H9 (cell line): Measurements from ENCODE around the gene PTK6. TPM values are rescaled to one million over a fixed set of nuclear protein-coding genes. Genes with fewer than 3 reads are reported as not detected.

Experiments
- DNase-seq: peaks from one replicate; pipeline ENCODE4 v3.0.0-alpha.2; 2017
- H2AFZ ChIP-seq: one replicate; pipeline ENCODE4 v1.6.1; 2013; ENCODE audit warnings: mild to moderate bottlenecking, low read length, control low read depth, moderate library complexity
- H2AK5ac ChIP-seq: 2 replicates; pipeline ENCODE4 v1.6.1; 2013; ENCODE audit warnings: low read length, control low read depth, mixed read lengths; ENCODE audit not compliant: insufficient read length
- H2BK120ac ChIP-seq: one replicate; pipeline ENCODE4 v1.6.1; 2013; ENCODE audit warnings: low read depth, mild to moderate bottlenecking, low read length, control low read depth, inconsistent platforms; ENCODE audit not compliant: poor library complexity, severe bottlenecking
- H2BK12ac ChIP-seq: 2 replicates; pipeline ENCODE4 v1.6.1; 2013; ENCODE audit warnings: low read length, control low read depth, mixed read lengths, low read depth; ENCODE audit not compliant: insufficient read length
- H2BK15ac ChIP-seq: 2 replicates; pipeline ENCODE4 v1.6.1; 2013; ENCODE audit warnings: low read depth, low read length, control low read depth
- H2BK20ac ChIP-seq: one replicate; pipeline ENCODE4 v1.6.1; 2013; ENCODE audit warnings: low read depth, mild to moderate bottlenecking, low read length, control low read depth, inconsistent platforms; ENCODE audit not compliant: poor library complexity, severe bottlenecking
- H2BK5ac ChIP-seq: 2 replicates; pipeline ENCODE4 v1.6.1; 2013; ENCODE audit warnings: low read length, control low read depth, mixed read lengths; ENCODE audit not compliant: insufficient read length
- H3K14ac ChIP-seq: 2 replicates; pipeline ENCODE4 v1.6.1; 2013; ENCODE audit warnings: low read length, control low read depth; ENCODE audit not compliant: insufficient read depth
- H3K18ac ChIP-seq: 2 replicates; pipeline ENCODE4 v1.6.1; 2013; ENCODE audit warnings: low read depth, mild to moderate bottlenecking, mixed read lengths, low read length, control low read depth; ENCODE audit not compliant: insufficient read length
- H3K23ac ChIP-seq: 2 replicates; pipeline ENCODE4 v1.6.1; 2013; ENCODE audit warnings: low read length, control low read depth, mixed read lengths, low read depth; ENCODE audit not compliant: insufficient read length
- H3K23me2 ChIP-seq: 2 replicates; pipeline ENCODE4 v1.6.1; 2013; ENCODE audit warnings: low read depth, mild to moderate bottlenecking, mixed read lengths, low read length, control low read depth; ENCODE audit not compliant: insufficient read length, poor library complexity, severe bottlenecking
- H3K27ac ChIP-seq: 2 replicates; pipeline ENCODE4 v1.5.1; 2013; ENCODE audit warnings: low read length, control low read depth, mixed read lengths, low read depth; ENCODE audit not compliant: insufficient read length
- H3K27me3 ChIP-seq: 2 replicates; pipeline ENCODE4 v1.6.1; 2013; ENCODE audit warnings: low read length, control low read depth, inconsistent platforms; ENCODE audit not compliant: insufficient read depth
- H3K4ac ChIP-seq: 2 replicates; pipeline ENCODE4 v1.6.1; 2013; ENCODE audit warnings: low read depth, mild to moderate bottlenecking, control low read depth, inconsistent platforms, low read length, moderate library complexity
- H3K4me1 ChIP-seq: 2 replicates; pipeline ENCODE4 v1.6.1; 2013; ENCODE audit warnings: low read length, control low read depth, inconsistent platforms; ENCODE audit not compliant: insufficient read depth
- H3K4me2 ChIP-seq: 2 replicates; pipeline ENCODE4 v1.6.1; 2013; ENCODE audit warnings: low read length, control low read depth, mixed read lengths; ENCODE audit not compliant: insufficient read length, insufficient read depth
- H3K56ac ChIP-seq: 2 replicates; pipeline ENCODE4 v1.6.1; 2013; ENCODE audit warnings: low read depth, mild to moderate bottlenecking, mixed read lengths, low read length, control low read depth; ENCODE audit not compliant: insufficient read length
- H3K79me1 ChIP-seq: 2 replicates; pipeline ENCODE4 v1.6.1; 2013; ENCODE audit warnings: low read depth, mild to moderate bottlenecking, moderate library complexity, low read length, control low read depth, inconsistent platforms; ENCODE audit not compliant: insufficient read depth, poor library complexity, severe bottlenecking
- H3K79me2 ChIP-seq: 2 replicates; pipeline ENCODE4 v1.6.1; 2013; ENCODE audit warnings: low read length, control low read depth, inconsistent platforms; ENCODE audit not compliant: insufficient read depth
- H3K9ac ChIP-seq: 2 replicates; pipeline ENCODE4 v1.6.1; 2013; ENCODE audit warnings: low read length, control low read depth, mixed read lengths; ENCODE audit not compliant: insufficient read length; ENCODE audit errors: extremely low read depth
- H3K9me3 ChIP-seq: one replicate; pipeline ENCODE4 v1.6.1; 2013; ENCODE audit warnings: low read depth, low read length, inconsistent platforms; ENCODE audit not compliant: control insufficient read depth
- H3T11ph ChIP-seq: one replicate; pipeline ENCODE4 v1.6.1; 2013; ENCODE audit warnings: mild to moderate bottlenecking, low read length, control low read depth, inconsistent platforms
- H4K20me1 ChIP-seq: one replicate; pipeline ENCODE4 v1.6.1; 2013; ENCODE audit not compliant: control insufficient read depth, insufficient read length, insufficient read depth
- H4K5ac ChIP-seq: 2 replicates; pipeline ENCODE4 v1.6.1; 2013; ENCODE audit warnings: low read depth, mild to moderate bottlenecking, mixed read lengths, low read length, control low read depth; ENCODE audit not compliant: insufficient read length
- H4K8ac ChIP-seq: replicated peaks from 2 replicates; pipeline ENCODE4 v1.6.1; 2013; ENCODE audit warnings: low read length, control low read depth, mixed read lengths, low read depth; ENCODE audit not compliant: insufficient read length
- H4K91ac ChIP-seq: 2 replicates; pipeline ENCODE4 v1.6.1; 2013; ENCODE audit warnings: low read depth, mild to moderate bottlenecking, moderate library complexity, mixed read lengths, low read length, control low read depth; ENCODE audit not compliant: insufficient read length
- H3K27ac Mint-ChIP-seq, 3 experiments: 2 replicates in 2 of 3; 3 replicates in 1 of 3; pipeline ENCODE4 v1.8.0; 2020 to 2021; ENCODE audit warnings: mixed read lengths in 3 of 3, mild to moderate bottlenecking in 1 of 3, moderate library complexity in 1 of 3
- H3K27me3 Mint-ChIP-seq: 2 replicates; pipeline ENCODE4 v1.8.0; 2021; ENCODE audit warnings: low read depth, mild to moderate bottlenecking, moderate library complexity, mixed read lengths
- H3K36me3 Mint-ChIP-seq, 3 experiments: 2 replicates in 2 of 3; 3 replicates in 1 of 3; pipeline ENCODE4 v1.8.0; 2020 to 2021; ENCODE audit warnings: low read depth in 3 of 3, mixed read lengths in 3 of 3; ENCODE audit not compliant: insufficient read depth in 1 of 3
- H3K4me1 Mint-ChIP-seq, 2 experiments: 2 replicates each; pipeline ENCODE4 v1.8.0; 2020; ENCODE audit warnings: mixed read lengths in 2 of 2
- H3K4me3 Mint-ChIP-seq, 2 experiments: 2 replicates in 1 of 2; 3 replicates in 1 of 2; pipeline ENCODE4 v1.8.0; 2020 to 2021; ENCODE audit warnings: mild to moderate bottlenecking in 2 of 2, mixed read lengths in 2 of 2, moderate library complexity in 1 of 2
- H3K9me3 Mint-ChIP-seq, 2 experiments: 2 replicates in 1 of 2; 3 replicates in 1 of 2; pipeline ENCODE4 v1.8.0; 2020; ENCODE audit warnings: mild to moderate bottlenecking in 2 of 2, mixed read lengths in 2 of 2, moderate library complexity in 1 of 2
- CTCF ChIP-seq: fragments of 200-600 bp; sonication (generic); conservative IDR thresholded peaks from 3 replicates; pipeline ENCODE4 v1.8.0; 2021; ENCODE audit warnings: antibody characterized with exemption, mild to moderate bottlenecking
- WGBS: extraction: QIAGEN DNeasy Blood & Tissue Kit; methylation state at CpG from one replicate; pipeline ENCODE4 v1.1.7; 2013; ENCODE audit warnings: missing lambda C conversion rate, low lambda C conversion rate, mixed read lengths; ENCODE audit not compliant: insufficient read length; ENCODE audit errors: extremely low coverage; 5-methylcytosine and 5-hydroxymethylcytosine counted together
- total RNA-seq: library from RNA; stranded (reverse); gene quantifications from 2 replicates; pipeline ENCODE4 v1.2.1, GENCODE V29; 2021

Gene PTK6
- total RNA-seq, 1 experiment from 2014 or later: 0.46 TPM

GRCh38 chr20:63525971-63526370 lies 11.2 kb downstream of the PTK6 start:
- no peaks in the 10 kb centered on the region; the same call in 1 of the 2 replicates for H3K79me2 ChIP-seq
- Mint-ChIP-seq H3K27ac (no peak overlapping the region), H3K4me3 (no peak overlapping the region), H3K27me3 (peaks cover 3% of the 10 kb centered on the region), H3K4me1 (peaks cover 2 to 10% of the 10 kb centered on the region in 2 experiments; a peak in 3 of 4 replicates), H3K9me3 (peaks cover 7 to 13% of the 10 kb centered on the region in 2 experiments; a peak in 4 of 5 replicates), H3K36me3 (peaks cover 20 to 29% (median 21%) of the 10 kb centered on the region in 3 experiments; a peak in 6 of 7 replicates)
- H3K4ac ChIP-seq: no peak overlapping the region
- H3K27me3 ChIP-seq: no peaks in the 10 kb centered on the region
- H3K56ac ChIP-seq: no peak overlapping the region
- H4K91ac ChIP-seq: no peak overlapping the region
- no peak overlapping the region for H2AK5ac ChIP-seq
- H4K8ac ChIP-seq: no peak overlapping the region
- H3K9ac ChIP-seq: no peak overlapping the region
- no peak overlapping the region for H2BK20ac ChIP-seq
- no peak overlapping the region for H2AFZ ChIP-seq
- H3K27ac ChIP-seq: no peak overlapping the region
- peaks cover 4% of the 10 kb centered on the region for H3K23me2 ChIP-seq
- no peaks in the 10 kb centered on the region for H3K4me1 ChIP-seq
- H4K20me1 ChIP-seq: no peaks in the 10 kb centered on the region
- H4K5ac ChIP-seq: no peak overlapping the region
- WGBS: no CpG with 5 or more reads among the region's 2 CpGs
- H3K14ac ChIP-seq: no peak overlapping the region
- no peak overlapping the region for H3K18ac ChIP-seq
- peaks cover 4% of the 10 kb centered on the region for H3K79me1 ChIP-seq
- TF ChIP-seq CTCF: no peak
- H2BK12ac ChIP-seq: no peak overlapping the region
- H3T11ph ChIP-seq: no peak overlapping the region
- no peak overlapping the region for H3K23ac ChIP-seq
- H3K9me3 ChIP-seq: no peaks in the 10 kb centered on the region
- no peak for DNase-seq
- no peak overlapping the region for H2BK5ac ChIP-seq
- no peak overlapping the region for H2BK120ac ChIP-seq
- no peak overlapping the region for H2BK15ac ChIP-seq
- H3K4me2 ChIP-seq: no peak overlapping the region
